Heart right ventricle (tissue), 16 donors: Measurements from ENCODE around the gene FREM1. TPM values are rescaled to one million over a fixed set of nuclear protein-coding genes. Genes with fewer than 3 reads are reported as not detected.
A peak's percentile ranks its signal among the peaks of the same experiment; 100 is the strongest.

Experiments used
- ATAC-seq, 8 donors: fragments of 200-7000 bp; cut with Tn5 transposase; one replicate each; pipeline ENCODE4 v1.9.1; 2020; ENCODE audit warnings: mild to moderate bottlenecking in 8 of 8, moderate library complexity in 8 of 8, moderate number of reproducible peaks in 1 of 8
- DNase-seq, 2 donors: peaks; one replicate each; pipeline ENCODE4 v3.0.0-alpha.2; 2020
- H3K27ac ChIP-seq, 10 donors: fragments of 200-600 bp; sonication (generic) in 2 of 10; one replicate each; pipeline versions ENCODE4 v1.5.0 to v1.8.0; 2020 to 2022; ENCODE audit warnings: mild to moderate bottlenecking in 3 of 10
- H3K27me3 ChIP-seq, 7 donors: fragments of 200-600 bp; one replicate each; pipeline ENCODE4 v1.8.0; 2021 to 2022; ENCODE audit warnings: mild to moderate bottlenecking in 2 of 7
- H3K36me3 ChIP-seq, 9 donors: fragments of 200-600 bp; sonication (generic) in 1 of 9; one replicate each; pipeline versions ENCODE4 v1.5.0 to v1.8.0; 2020 to 2022; ENCODE audit warnings: mild to moderate bottlenecking in 2 of 9
- H3K4me1 ChIP-seq, 9 donors: fragments of 200-600 bp; sonication (generic) in 1 of 9; one replicate each; pipeline versions ENCODE4 v1.5.0 to v1.8.0; 2020 to 2022; ENCODE audit warnings: mild to moderate bottlenecking in 4 of 9
- H3K4me3 ChIP-seq, 10 donors: fragments of 200-600 bp; sonication (generic) in 2 of 10; one replicate each; pipeline versions ENCODE4 v1.5.0 to v1.8.0; 2020 to 2022; ENCODE audit warnings: mild to moderate bottlenecking in 7 of 10, moderate library complexity in 2 of 10
- H3K9me3 ChIP-seq, 11 donors: fragments of 200-600 bp in 10 of 11; sonication (generic) in 2 of 11; one replicate each; pipeline versions ENCODE4 v1.5.0 to v1.8.0; 2013 to 2022; ENCODE audit warnings: mild to moderate bottlenecking in 2 of 11, control low read depth in 1 of 11, moderate library complexity in 1 of 11
- WGBS, 2 donors: extraction: QIAGEN DNeasy Blood & Tissue Kit; methylation state at CpG; one replicate each; pipeline ENCODE4 v1.1.7; 2013; ENCODE audit warnings: inconsistent platforms in 1 of 2; 5-methylcytosine and 5-hydroxymethylcytosine counted together
- intact Hi-C, 10 donors: fragments of 100-400 bp; cut with DNase I; formaldehyde crosslinking; loops; one replicate each; pipeline versions ENCODE4 v1.11.1 to v1.14.2; 2022
- polyA plus RNA-seq, 2 donors: library from polyadenylated mRNA; stranded (reverse); fragments of 200-250 nt; gene quantifications; one replicate each; pipeline ENCODE4 v1.2.3, GENCODE V29; 2013
- total RNA-seq, 10 donors: library from RNA; stranded (reverse); fragmentation: NEBNext Ultra II Directional in 3 of 10; extraction: Animal tissue kit (Norgen Biotek cat#: 25700) in 3 of 10; gene quantifications; one replicate each; pipeline versions ENCODE4 v1.2.1 to v1.2.4, GENCODE V29; 2021 to 2023
- TF ChIP-seq, protein P1 (sequence below), 9 donors: fragments of 200-600 bp; sonication (generic) in 2 of 9; IDR thresholded peaks; one replicate each; pipeline versions ENCODE4 v1.5.0 to v1.8.0; 2021 to 2022; ENCODE audit warnings: antibody characterized with exemption in 9 of 9, mild to moderate bottlenecking in 5 of 9, moderate library complexity in 1 of 9
- donor health status: Arrhythmogenic right ventricular cardiomyopathy.
- donor health status: ischemic (EF 13 %, LVEDD 7.1; RV severe dilation, severe dysfunction).
- donor health status: healthy with polysubstance abuse.
- donor health status: DM: no; HTN: yes; CAD: no.
- donor health status: DM: no; HTN: no; CAD: no.
- donor health status: ischemic (EF 25% LVEDD 6.9; RV normal size, moderate dysfunction).
- donor health status: ischemic (EF 25% LVEDD 5.7; RV mildly dilated, moderate dysfunction).
- donor health status: healthy.
- donor health status: DM: yes; HTN: yes; CAD: no.
- donor health status: Ischemic cardiomyopathy.
- donor health status: ischemic (EF 35%, LVEDD 5.7; RV mildly dilated, moderate dysfunction).
- donor health status: nonischemic (EF 11% LVEDD 7.7; RV severe dilation, severe dysfunction).
- donor health status: DM: yes; HTN: yes; CAD: no.
- donor health status: PGD.
- donor health status: ischemic (EF 29% LVEDD 5.4; RV normal size, mild dysfunction).
- donor health status: nonischemic (EF 23%, LVEDD 6.1; RV moderate dilation, normal function).

Gene FREM1
- total and polyA plus RNA-seq, 12 donors: 0.59 to 5.9 (median 3.1) TPM

DNA sequence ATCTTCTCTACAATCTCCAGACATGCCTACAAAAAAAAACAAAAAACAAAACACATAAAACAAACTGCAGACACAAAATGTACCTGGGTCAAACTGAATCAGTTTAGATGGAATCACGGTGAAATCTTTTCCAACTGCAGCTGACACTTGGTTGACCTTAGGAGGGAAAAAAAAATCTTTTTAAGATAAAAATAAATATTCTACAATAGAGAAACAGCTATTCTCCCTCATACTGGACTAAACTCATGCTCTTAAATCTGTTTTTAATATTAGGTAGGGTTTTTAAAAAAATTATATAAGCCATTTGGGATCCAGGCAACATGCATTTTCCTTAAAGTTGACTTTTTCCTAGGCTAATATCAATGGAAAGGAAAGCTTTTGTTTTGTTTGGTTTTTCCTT lies 153.9 kb downstream of the FREM1 start:
- H3K36me3 ChIP-seq: no peaks in the 10 kb centered on the region
- intact Hi-C loops: no loop called here
- TF ChIP-seq, protein P1, sequence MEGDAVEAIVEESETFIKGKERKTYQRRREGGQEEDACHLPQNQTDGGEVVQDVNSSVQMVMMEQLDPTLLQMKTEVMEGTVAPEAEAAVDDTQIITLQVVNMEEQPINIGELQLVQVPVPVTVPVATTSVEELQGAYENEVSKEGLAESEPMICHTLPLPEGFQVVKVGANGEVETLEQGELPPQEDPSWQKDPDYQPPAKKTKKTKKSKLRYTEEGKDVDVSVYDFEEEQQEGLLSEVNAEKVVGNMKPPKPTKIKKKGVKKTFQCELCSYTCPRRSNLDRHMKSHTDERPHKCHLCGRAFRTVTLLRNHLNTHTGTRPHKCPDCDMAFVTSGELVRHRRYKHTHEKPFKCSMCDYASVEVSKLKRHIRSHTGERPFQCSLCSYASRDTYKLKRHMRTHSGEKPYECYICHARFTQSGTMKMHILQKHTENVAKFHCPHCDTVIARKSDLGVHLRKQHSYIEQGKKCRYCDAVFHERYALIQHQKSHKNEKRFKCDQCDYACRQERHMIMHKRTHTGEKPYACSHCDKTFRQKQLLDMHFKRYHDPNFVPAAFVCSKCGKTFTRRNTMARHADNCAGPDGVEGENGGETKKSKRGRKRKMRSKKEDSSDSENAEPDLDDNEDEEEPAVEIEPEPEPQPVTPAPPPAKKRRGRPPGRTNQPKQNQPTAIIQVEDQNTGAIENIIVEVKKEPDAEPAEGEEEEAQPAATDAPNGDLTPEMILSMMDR (IDR thresholded peaks at IDR 0.05): no peak
- H3K4me3 ChIP-seq: no peak overlapping the region
- DNase-seq (no peak), ATAC-seq (no peak)
- H3K9me3 ChIP-seq: no peaks in the 10 kb centered on the region
- H3K4me1 ChIP-seq: peaks cover 0 to 7% (median 0%) of the 10 kb centered on the region in 9 donors
- H3K27me3 ChIP-seq: no peaks in the 10 kb centered on the region
- no peak overlapping the region for H3K27ac ChIP-seq
- WGBS, 2 donors: 64 to 65% methylated on average over 1 of the region's 1 CpG

DNA sequence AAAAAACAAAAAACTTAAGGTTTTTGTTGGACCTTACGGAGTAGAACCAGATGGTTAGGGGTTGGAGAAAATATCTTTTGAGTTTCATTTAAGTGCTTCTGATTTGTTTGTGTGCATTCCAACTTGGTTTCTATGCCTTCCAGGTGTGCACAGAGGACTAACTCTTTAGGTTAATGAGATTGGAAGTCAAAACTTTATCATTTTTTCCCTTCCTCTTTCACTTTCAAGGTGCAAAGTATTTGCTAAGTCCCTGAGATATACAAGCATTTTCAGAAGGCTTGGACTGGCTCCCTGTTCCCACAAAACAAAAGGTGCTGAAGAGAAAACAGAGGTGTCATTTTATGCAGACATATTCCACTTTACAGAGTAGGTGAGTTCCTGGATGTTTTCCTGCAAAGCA lies 157.4 kb downstream of the FREM1 start:
- intact Hi-C loops: no loop called here
- no peaks in the 10 kb centered on the region for H3K27me3 ChIP-seq
- H3K27ac ChIP-seq: no peak overlapping the region
- ATAC-seq (no peak), DNase-seq (no peak)
- no peak overlapping the region for H3K4me3 ChIP-seq
- H3K36me3 ChIP-seq: no peaks in the 10 kb centered on the region
- 94 to 96% methylated on average over 1 of the region's 1 CpG for WGBS, 2 donors
- peaks cover 0 to 8% (median 0%) of the 10 kb centered on the region in 9 donors for H3K4me1 ChIP-seq
- TF ChIP-seq, protein P1 (IDR thresholded peaks at IDR 0.05): no peak
- no peaks in the 10 kb centered on the region for H3K9me3 ChIP-seq

DNA sequence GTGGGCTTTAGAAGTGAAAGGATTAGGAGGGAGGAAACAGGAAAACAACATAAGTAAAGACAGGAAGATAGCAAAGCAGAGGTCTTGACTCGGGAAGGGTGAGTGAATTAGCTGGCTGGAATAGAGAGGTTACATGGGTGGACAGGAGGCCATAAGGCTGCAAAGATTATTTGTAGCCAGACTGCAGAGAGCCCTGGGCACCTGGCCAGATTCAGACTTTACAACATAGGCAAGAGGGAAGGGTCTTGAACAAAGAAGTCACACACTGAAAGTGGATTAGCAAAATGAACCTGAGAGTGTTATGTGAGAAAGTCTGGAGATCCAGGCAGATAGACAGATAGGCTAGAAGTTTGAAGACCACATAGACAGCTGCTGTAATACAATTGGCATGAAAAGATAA lies 158.0 kb downstream of the FREM1 start:
- Histone ChIP-seq H3K4me3 (no peak overlapping the region), H3K27ac (no peak overlapping the region), H3K36me3 (peaks cover 0 to under 1% (median 0%) of the 10 kb centered on the region in 9 donors), H3K9me3 (no peaks in the 10 kb centered on the region), H3K27me3 (no peaks in the 10 kb centered on the region), H3K4me1 (peaks cover 0 to 8% (median 0%) of the 10 kb centered on the region in 9 donors)
- TF ChIP-seq, protein P1 (IDR thresholded peaks at IDR 0.05): no peak
- ATAC-seq: peak in 3 of 8 donors; percentile 29 to 47 (median 29)
- intact Hi-C loops: no loop called here
- 22 to 24% methylated on average over 1 of the region's 1 CpG for WGBS, 2 donors
- DNase-seq: no peak

DNA sequence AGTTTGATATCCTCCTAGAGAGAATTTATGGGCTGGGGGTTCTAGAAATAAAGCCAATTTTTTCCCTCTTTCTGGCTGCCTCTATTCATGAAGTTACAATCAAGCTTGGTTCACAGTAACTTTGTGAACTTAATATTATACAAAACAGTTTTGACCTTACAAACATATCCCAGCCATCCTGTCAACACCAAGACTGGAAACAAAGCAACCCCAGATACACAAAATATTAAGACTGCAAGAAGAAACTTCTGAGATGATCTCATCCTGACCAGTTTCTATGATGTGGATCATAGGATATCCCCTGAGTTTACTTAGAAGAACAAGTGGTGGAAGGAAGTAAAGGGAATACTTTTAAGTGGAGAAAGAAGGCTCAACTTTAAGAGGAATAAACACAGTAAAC lies 159.4 kb downstream of the FREM1 start:
- Histone ChIP-seq H3K27me3 (no peaks in the 10 kb centered on the region), H3K27ac (no peak overlapping the region), H3K9me3 (no peaks in the 10 kb centered on the region), H3K4me3 (no peak overlapping the region), H3K4me1 (peaks cover 0 to 8% (median 0%) of the 10 kb centered on the region in 9 donors), H3K36me3 (peaks cover 0 to 14% (median 0%) of the 10 kb centered on the region in 9 donors)
- intact Hi-C loops: no loop called here
- TF ChIP-seq, protein P1 (IDR thresholded peaks at IDR 0.05): no peak
- DNase-seq (no peak), ATAC-seq (peak in 3 of 8 donors; percentile 42 to 63 (median 44))
